HG03039 (cell line): ENCODE measurements around the gene JMJD6.
A peak's percentile ranks its signal among the peaks of the same experiment; 100 is the strongest.
"Not testable (repeated sequence)": the region's sequence is repeated elsewhere in the genome, so short reads cannot be mapped to it uniquely, and the experiment has no call there.

Experiments
- ATAC-seq: cut with Tn5 transposase; IDR thresholded peaks from one replicate; pipeline ENCODE4 v1.9.1; 2021; ENCODE audit warnings: mild to moderate bottlenecking, moderate library complexity; ENCODE audit not compliant: unreplicated experiment

Gene JMJD6

DNA sequence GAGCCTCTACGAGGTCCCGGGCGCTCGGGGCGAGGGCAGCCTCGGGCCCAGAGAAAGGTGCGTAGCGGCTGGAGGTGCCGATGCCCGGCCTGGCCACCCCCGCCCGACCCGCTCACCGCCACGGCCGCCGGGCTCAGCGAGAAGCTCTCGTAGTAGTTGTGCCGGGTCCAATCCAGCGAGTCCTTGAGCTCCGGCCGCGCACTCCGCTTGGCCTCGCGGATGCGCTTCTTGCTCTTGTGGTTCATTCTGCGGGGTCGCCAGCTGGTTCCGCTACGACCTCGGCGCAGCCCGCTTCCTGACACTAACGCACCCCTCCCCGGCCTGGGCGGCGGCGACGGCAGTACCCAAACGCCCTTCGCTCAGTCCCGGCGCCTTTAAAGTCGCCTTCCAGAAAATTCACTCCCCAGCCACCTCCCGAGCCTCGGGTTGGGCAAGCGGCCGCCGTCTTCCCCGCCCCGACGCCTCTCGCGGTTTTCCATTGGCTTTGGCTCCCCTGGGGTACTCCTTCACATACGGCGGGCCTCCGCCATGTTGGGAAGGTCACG, at the start of gene JMJD6:
TSS of gene JMJD6 (minus strand) at position 376 of the 545 bp plus-strand sequence. CDS start at position 245, 131 bp downstream.
- peak; percentile 66 for ATAC-seq

- no peak for ATAC-seq
These were observed 48.7 kb upstream of the JMJD6 start for GRCh38 chr17:76775021-76775600.

DNA sequence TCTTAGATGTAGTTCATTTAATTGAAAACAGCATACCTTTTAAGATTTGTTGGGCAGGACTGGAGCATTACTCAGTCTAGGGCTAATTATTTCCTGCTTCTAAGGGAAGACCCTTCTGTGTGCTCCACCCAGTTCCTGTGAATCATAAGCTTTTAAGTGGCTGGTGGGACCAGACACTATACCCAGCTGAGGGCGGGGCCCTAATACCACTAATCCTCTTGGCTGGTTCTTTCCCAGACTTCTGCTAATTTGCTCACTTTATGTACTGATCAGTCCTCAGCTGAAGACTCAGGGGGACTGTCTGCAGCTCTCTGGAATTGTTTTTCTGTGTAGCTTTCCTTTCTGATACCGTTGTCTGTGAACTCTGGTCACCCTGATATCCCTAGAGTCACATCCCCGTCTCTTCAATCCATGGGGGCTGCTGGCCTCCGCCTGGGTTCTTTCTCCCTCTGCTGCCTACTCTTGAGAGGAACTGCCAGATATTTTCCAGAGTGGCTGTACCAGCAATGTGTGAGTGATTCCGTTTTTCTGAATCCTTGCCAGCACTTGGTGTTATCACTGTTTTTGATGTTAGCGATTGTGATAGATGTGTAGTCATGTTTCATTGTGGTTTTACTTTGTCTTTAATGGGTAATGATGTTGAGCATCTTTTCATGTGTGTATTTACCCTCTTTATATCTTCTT, 46.6 kb upstream of the JMJD6 start:
- ATAC-seq: no peak

DNA sequence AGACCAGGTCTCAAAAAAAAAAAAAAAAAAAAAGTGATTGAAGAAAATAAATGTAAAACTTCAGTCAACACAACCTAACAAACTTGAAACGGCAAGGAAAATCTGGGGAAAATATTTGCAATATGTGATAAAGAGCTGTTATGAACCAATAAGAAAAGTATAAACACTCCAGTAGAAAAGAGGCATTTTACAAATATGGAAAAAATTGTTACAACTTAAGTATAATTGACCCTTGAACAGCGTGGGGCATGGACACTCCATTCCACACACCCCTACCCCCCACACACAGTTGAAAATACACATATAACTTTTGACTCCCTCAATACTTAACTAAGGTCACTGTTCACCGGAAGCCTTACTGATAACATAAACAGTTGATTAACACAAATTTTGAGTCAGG, 32.2 kb upstream of the JMJD6 start:
- ATAC-seq: no peak

- no peak for ATAC-seq
These were observed 30.9 kb upstream of the JMJD6 start for GRCh38 chr17:76757256-76757655.

DNA sequence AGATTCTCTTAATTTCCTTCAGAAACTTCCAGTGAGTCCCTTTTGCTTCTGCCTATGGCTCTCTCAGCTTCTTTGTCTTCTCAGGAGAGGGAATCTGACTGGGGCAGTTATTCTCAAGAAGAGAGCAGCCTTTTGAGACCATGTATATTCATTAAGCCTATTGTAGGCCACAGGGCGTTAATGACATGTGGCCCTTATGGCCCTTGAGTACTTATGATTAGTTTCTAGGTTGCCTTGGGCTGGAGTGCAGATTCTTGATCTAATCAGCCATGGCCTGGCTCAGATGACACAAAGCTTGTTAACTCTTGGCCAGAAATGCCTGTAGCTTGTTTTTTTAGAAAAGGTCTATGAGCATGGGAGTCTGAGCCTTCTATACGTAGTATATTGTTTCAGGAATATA, 28.9 kb upstream of the JMJD6 start:
- no peak for ATAC-seq

- ATAC-seq: no peak
These were observed 26.9 kb upstream of the JMJD6 start for GRCh38 chr17:76753061-76753961.

DNA sequence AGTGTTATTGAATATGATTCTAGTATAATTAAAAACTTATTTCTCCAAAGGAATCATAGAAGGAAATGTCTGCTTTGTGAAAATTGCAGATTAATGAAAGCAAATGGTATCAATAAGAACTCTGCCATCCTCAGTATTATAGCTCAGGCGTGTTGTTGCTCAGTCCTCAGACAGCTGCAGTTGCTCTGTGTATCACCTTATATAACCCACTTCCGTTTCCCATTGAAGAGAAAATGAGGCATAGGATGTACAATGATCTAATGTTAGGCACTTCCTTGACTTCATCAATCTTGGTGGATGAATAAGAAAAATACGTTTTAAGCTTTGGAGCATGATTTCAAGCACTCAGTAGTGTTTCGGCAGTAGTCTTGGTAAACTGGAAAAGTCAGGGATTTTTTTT, 25.6 kb upstream of the JMJD6 start:
- no peak for ATAC-seq

DNA sequence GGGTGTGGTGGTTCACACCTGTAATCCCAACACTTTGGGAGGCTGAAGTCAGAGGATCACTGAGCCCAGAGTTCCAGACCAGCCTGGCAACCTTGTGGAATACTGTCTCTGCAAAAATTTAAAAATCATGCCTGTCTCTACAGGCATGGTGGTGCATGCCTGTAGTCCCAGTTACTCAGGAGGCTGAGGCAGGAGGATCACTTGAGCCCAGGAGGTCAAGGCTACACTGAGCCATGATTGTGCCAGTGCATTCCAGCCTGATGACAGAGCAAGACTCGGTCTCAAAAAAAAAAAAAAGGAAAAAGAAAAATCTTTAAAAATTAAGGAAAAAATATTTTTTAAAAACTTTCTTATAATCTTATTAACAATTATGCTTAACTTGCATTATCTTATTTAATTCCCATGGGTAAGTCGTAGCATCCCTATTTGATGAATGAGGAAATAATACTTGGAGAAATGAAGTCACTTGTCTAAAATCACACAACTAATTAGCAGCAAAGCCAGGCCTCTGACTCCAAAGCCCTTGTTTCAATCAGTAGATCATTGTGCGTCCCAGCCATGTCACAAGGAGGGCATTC, 25.1 kb upstream of the JMJD6 start:
- no peak for ATAC-seq

DNA sequence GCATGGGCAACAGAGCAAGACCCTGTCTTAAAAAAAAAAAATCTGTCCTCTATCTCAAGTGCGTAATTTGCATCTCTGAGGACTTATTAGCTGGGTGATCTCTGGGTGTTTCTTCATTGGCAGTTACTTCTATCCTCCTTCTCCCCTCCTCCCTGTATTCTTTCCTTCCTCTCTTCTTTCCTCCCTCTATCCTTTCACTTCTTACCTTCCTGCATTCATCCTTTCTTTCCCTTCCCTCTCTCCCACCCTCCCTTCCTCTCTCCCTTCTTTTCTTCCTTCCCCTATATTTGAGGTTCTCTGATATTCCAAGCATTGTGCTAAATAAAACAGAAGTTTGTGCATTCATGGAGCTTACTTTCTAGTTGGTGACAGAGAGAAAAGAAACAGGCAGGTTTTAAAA, 22.3 kb upstream of the JMJD6 start:
- ATAC-seq: no peak

DNA sequence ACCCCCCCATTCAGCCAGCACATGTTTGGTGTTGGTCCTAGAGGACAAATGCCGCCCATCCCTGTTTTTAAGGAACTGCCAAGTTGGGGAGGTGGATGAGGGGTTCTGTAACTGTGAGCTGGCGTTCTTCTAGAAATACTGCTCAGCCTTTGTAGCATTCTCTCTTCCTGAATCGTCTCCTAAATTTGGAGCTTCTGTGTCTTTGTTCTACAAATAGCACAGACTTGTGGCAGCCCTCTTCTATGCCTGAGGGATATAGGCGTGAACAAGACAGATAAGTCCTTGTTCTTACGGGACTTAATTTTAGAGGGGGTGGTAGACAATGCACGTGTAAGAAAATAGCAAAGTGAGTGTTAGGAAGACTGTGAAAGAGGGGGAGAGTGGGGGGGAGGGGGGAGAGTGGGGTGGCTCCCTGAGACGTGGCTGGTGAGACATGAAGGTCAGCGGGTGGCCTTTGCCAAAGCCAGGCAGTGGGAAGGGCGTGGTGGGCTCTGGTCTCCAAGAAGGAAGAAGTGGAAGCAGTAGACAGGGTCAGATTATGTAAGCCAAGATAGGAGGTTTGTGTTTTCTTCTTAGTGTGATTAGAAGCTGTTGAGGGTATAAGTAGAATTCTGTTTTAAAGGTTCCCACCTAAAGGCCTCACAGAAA, 21.4 kb upstream of the JMJD6 start:
- ATAC-seq: no peak

DNA sequence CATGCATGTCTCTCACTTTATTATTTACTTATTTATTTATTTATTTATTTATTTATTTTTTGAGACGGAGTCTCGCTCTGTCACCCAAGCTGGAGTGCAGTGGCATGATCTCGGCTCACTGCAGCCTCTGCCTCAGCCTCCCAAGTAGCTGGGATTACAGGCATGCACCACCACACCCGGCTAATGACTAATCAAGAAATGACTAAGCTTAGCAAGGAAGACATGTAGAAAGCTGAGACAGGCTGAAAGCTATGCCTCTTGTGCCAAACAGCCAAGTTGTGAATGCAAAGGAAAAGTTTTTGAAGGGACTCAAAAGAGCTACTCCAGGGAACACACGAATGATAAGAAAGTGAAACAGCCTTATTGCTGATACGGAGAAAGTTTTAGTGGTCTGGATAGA, 19.4 kb upstream of the JMJD6 start:
- not testable (repeated sequence) for ATAC-seq

GRCh38 chr17:76744747-76745146, 18.3 kb upstream of the JMJD6 start:
- no peak for ATAC-seq

DNA sequence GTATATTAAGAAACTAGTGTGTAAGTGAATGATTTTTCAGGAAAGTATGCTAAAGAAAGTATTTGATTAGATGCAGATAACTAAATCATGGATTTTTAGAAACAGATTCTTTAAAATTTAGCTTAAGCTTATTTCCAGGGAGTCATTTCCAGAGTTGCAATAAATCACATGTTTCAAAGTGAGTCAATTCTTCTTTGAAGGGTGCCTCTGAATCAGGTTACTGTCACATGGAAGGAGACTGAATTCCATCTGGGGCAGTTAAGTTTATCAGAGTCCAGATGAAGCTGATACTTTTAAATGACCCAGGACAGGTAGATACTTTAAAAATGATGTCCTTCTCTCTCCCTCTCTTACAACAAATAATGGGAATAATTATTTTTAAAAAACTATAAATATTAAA, 16.6 kb upstream of the JMJD6 start:
- no peak for ATAC-seq

DNA sequence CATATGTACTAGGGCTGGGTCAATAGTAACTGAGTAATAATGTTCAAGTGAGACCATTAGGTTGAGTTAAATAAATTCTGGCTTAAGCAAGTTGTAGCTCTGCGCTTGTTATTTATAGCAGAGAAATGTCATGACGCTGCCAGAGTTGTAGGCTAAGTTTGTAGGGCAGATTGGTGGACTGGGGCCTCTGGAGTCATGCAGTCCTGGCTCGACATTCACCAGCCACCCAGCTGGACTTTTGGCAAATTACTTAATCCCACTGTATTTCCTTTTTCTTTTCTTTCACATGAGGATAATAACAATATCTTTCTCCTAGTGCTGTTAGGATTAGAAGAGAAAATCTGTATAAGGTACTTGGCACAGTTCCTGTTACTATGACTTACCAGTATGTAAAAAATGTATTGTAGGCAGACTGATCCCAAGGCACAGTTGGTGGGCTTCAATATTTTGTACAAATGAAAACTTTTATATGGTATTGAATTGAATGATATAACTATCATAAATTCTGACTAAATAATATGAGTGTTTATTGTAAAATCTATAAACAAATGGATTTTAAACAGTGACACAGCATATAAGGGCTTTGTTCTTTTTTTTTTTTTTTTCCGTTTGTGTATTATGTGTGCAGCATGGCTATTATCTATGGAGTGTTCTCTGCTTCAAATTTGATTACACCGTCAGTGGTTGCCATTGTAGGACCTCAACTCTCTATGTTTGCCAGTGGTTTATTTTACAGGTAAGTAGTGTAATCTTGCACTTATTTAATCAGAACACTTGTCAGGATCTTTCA, 14.1 kb upstream of the JMJD6 start:
- ATAC-seq: no peak

GRCh38 chr17:76739568-76740115, 13.2 kb upstream of the JMJD6 start:
- not testable (repeated sequence) for ATAC-seq

GRCh38 chr17:76738468-76738850, 12.1 kb upstream of the JMJD6 start:
- no peak for ATAC-seq

GRCh38 chr17:76737676-76738467, 11.5 kb upstream of the JMJD6 start, which contains the start of gene MFSD11:
Gene MFSD11 (plus strand): TSS chr17:76738119. CDS start chr17:76738353, 234 bp downstream.
- peak; percentile 45 for ATAC-seq
